UCSD-AML1 (cell line): Measurements from ENCODE around the gene RNF10.
"Not testable (repeated sequence)": the region's sequence is repeated elsewhere in the genome, so short reads cannot be mapped to it uniquely, and the experiment has no call there.

Experiments
- DNase-seq: peaks from one replicate; lab custom pipeline; 2025; ENCODE audit not compliant: unreplicated experiment; lab: John Stamatoyannopoulos, UW

Gene RNF10

GRCh38 chr12:120528861-120529525, 5.2 kb upstream of the RNF10 start, which contains the start of gene COQ5:
Gene COQ5, minus strand, starts transcription at chr12:120529158. Its CDS starts 17 bp downstream, at chr12:120529141.
- peak; percentile 84 for DNase-seq

GRCh38 chr12:120529641-120530417, 4.3 kb upstream of the RNF10 start:
- peak; percentile 15 for DNase-seq

GRCh38 chr12:120530418-120530761, 3.8 kb upstream of the RNF10 start:
- not testable (repeated sequence) for DNase-seq

- no peak for DNase-seq
Measured at GRCh38 chr12:120532701-120533238, 1.4 kb upstream of the RNF10 start.

GRCh38 chr12:120534703-120535655, 823 bp downstream of the RNF10 start:
- peak; percentile 44 for DNase-seq

- DNase-seq, result no peak
Measured at GRCh38 chr12:120536064-120536791, 2.1 kb downstream of the RNF10 start.

GRCh38 chr12:120537856-120538220, 3.7 kb downstream of the RNF10 start:
- DNase-seq, result no peak

GRCh38 chr12:120538281-120539156, 4.4 kb downstream of the RNF10 start:
- peak; percentile 14 for DNase-seq

GRCh38 chr12:120539303-120539702, 5.1 kb downstream of the RNF10 start:
- no peak for DNase-seq

GRCh38 chr12:120540445-120540844, 6.3 kb downstream of the RNF10 start:
- no peak for DNase-seq

GRCh38 chr12:120542166-120542565, 8.0 kb downstream of the RNF10 start:
- DNase-seq, result no peak

GRCh38 chr12:120544691-120545090, 10.5 kb downstream of the RNF10 start:
- no peak for DNase-seq

GRCh38 chr12:120546050-120546386, 11.9 kb downstream of the RNF10 start:
- DNase-seq, result no peak

- DNase-seq, result no peak
Measured at GRCh38 chr12:120554678-120555077, 20.5 kb downstream of the RNF10 start.

- no peak for DNase-seq
Measured at GRCh38 chr12:120557589-120557988, 23.4 kb downstream of the RNF10 start.

- DNase-seq, result no peak
Measured at GRCh38 chr12:120562906-120563305, 28.8 kb downstream of the RNF10 start.

GRCh38 chr12:120563495-120563894, 29.3 kb downstream of the RNF10 start:
- no peak for DNase-seq

GRCh38 chr12:120571299-120571698, 37.1 kb downstream of the RNF10 start:
- no peak for DNase-seq

- DNase-seq, result no peak
Measured at GRCh38 chr12:120573560-120573959, 39.4 kb downstream of the RNF10 start.

- no peak for DNase-seq
Measured at GRCh38 chr12:120574106-120574505, 40.0 kb downstream of the RNF10 start.
